IPS-NIHi11 (cell line): ENCODE data around the gene PRKRIP1.
A peak's percentile ranks its signal among the peaks of the same experiment; 100 is the strongest.
"Not testable (repeated sequence)": the region's sequence is repeated elsewhere in the genome, so short reads cannot be mapped to it uniquely, and the experiment has no call there.

Source experiments
- DNase-seq: peaks from one replicate; pipeline ENCODE4 v3.0.0; 2012; ENCODE audit warnings: mixed read lengths, low spot score

Gene PRKRIP1

DNA sequence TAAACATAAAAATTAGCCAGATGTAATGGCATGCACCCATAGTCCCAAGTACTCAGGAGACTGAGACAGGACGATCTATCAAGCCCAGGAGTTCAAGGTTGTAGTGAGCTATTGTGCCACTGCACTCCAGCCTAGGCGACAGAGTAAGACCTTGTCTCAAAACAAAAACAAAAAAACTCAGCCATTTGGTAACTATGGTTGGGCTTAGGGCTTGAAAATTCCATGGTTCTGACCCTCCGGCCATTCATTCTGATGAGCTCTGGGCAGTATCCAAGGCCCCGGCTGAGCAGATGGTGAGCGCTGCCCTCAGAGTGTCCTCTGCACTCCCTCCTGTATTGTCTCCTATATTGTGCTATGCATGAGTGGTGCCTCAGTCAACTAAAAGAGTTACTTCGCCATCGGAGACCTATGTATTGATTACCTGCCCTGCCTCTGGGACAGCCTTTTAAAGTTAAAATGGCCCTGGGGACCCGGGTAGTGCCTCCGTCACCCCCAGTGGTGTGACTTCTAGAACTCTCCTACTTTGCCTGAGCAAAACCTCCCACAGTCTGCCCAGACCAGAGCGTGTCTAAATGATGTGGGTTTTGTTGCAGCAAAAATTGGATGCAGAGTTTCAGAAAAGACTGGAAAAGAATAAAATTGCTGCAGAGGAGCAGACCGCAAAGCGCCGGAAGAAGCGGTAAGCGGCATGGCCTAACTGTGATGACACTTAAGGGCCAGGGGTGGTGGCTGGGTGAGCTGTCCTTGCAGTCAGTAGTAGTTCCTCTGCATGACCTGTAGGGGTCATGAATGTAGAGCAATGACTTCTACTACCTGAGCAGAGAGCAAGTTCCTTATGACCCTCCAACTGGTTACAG lies 8.1 kb downstream of the PRKRIP1 start:
- DNase-seq = peak; percentile 83

DNA sequence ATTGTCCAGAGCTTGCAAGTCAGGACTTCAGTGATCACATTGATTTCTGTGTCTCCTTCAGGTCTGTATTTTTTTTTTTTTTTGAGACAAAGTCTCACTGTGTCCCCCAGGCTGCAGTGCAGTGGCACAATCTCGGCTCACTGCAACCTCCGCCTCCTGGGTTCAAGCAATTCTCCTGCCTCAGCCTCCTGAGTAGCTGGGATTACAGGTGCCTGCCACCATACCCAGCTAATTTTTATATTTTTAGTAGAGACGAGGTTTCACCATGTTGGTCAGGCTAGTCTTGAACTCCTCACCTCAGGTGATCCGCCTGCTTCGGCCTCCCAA lies 8.7 kb downstream of the PRKRIP1 start:
- DNase-seq = not testable (repeated sequence)

DNA sequence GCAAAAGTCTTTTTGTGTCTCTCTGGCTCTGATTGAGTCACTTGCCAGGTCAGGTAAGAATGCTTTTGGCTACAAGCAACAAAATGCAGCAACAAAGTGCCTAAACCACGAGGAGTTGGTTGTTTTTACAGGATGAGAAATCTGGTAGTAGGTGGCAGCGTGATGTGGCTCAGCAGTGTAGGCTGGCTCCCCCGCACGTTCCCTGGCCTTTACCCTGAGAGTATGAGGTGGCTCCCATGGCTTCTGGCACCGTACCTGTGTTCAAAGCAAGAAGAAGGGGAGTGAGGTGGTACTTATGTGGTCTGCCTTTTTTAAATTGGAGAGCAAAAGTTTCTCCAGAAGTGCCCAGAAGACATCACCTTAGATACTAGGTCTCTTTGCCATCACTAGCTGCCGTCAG lies 11.7 kb downstream of the PRKRIP1 start:
- DNase-seq = no peak

DNA sequence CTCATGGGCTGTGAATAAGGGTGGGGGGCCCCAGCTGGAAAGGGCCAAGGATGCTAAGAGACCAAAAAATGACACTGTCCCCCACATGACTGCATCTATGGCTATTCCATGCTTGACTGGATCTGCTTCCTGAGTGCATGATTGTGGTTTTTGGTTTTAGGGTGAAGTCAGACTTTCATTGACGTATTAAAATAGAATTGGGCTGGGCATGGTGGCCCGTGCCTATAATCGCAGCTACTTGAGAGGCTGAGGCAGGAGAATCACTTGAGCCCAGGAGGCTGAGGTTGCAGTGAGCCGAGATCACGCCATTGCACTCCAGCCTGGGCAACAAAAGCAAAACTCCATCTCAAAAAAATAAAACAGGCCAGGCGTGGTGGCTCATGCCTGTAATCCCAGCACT lies 12.4 kb downstream of the PRKRIP1 start:
- DNase-seq = not testable (repeated sequence)

GRCh38 chr7:102409340-102409739 lies 13.2 kb downstream of the PRKRIP1 start:
- no peak for DNase-seq

DNA sequence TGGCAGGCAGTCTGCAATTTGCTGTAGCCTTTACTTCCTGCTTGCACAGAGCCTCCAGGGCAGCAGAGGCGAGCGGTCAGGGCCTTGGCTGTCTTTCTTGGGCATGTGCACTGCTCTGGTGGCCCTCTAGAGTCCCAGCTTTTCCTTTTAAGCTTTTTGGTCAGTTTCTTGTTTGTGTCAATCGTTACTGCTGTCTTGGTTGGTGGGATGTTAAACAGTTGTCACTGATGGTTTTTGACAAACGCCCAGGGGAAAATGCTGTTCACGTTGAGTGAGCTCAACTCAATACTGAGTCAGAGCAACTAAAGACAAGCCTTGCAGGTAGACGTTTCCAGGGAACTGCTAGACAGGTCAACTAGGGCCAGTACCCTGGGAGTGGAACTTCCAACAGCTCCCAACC lies 14.0 kb downstream of the PRKRIP1 start:
- DNase-seq = no peak

GRCh38 chr7:102410918-102411317 lies 14.8 kb downstream of the PRKRIP1 start:
- no peak for DNase-seq

GRCh38 chr7:102412548-102412947 lies 16.4 kb downstream of the PRKRIP1 start:
- DNase-seq = peak; percentile 69

DNA sequence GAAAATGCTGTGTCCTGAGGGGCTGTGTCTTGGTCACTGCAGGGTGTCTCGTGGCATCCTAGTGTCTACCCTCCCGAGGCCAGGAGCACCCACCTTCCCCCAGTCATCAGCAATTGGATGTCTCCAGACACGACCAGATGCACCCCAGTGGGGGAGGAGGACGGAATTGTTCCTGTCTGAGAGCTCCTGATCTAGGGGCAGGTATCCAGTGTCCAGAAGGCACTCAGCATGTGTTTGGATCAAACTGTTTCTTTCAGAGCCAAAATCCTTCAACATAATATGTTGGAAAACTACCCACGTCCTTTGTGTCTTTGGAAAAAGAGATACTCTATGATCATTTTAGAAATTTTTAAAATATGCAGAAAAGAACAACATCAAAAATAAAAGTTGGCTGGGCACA lies 16.9 kb downstream of the PRKRIP1 start:
- DNase-seq = no peak

DNA sequence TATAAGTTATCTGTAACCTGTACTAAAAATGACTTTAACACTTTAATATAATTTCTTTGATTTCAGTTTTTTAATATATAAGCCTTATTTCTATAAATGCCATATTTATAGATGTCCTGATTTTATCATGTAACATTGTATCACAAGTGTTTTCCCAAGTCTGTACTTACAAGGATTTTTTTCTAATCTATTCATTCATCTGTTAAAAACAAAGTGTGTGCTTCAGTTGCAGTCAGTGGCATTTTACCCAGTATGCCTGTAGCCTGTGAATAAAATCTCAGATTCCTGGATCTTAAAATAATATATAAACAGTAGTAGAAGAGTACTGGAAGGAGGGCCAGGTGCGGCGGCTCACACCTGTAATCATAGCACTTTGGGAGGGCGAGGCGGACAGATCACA lies 17.4 kb downstream of the PRKRIP1 start:
- DNase-seq = no peak

DNA sequence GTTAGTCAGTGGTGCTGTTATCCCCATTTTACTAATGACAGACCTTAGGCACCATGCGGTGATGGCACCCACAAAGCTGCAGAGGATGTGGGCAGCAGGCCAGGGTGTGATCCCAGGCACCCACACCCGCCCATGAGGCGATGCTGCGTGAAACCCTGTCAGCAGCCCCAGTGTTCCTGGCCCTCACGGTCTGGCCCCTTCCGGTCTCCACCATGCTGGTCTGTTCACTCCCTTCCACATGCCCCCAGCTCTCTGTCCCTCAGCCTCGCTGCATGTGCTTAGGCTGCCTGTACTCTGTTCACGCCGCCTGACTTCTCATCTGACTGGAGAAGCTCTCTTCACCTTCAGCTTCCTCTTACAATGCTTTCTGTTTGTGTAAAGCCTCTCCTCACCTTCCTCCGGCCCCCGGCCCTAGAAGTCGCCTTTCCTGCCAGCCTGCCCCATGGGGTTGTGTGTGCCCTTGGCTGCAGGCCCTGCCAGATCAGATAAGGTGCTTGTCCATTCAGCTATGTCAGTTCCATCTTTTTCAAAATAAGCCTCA lies 19.6 kb downstream of the PRKRIP1 start:
- DNase-seq = no peak

DNA sequence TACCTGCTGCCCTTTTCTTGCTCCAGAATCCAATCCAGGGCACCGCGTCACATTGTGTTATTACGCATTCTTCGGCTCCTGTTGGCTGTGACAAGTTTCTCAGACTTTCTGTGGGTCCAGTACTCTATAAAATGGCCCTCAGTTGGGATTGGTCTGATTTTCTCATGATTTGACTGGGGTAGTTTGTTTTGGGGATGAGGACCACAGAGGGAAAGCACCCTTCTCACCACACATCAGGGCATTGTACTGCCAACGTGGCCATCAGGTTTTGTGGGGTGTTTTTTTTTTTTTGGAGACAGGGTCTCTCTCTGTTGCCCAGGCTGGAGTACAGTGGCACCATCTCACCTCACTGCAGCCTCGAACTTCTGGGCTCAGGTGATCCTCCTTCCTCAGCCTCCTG lies 20.2 kb downstream of the PRKRIP1 start:
- DNase-seq = no peak

DNA sequence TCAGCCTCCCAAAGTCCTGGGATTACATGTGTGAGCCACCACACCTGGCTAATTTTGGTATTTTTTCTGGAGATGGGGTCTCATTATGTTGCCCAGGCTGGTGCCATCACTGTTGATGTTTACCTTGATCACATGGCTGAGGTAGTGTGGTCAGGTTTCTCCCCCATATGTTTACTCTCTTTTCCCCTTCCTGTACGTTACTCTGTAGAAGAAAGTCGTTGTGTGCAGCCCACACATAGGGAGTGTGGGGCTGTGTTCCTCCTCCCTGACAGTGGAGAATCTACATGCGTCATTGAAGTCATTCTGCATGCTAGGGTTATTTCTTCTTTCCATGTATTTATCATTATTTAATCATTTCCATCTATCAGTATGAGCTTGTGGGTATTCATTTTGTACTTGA lies 20.9 kb downstream of the PRKRIP1 start:
- DNase-seq = no peak

GRCh38 chr7:102418592-102418991 lies 22.4 kb downstream of the PRKRIP1 start:
- DNase-seq = no peak

DNA sequence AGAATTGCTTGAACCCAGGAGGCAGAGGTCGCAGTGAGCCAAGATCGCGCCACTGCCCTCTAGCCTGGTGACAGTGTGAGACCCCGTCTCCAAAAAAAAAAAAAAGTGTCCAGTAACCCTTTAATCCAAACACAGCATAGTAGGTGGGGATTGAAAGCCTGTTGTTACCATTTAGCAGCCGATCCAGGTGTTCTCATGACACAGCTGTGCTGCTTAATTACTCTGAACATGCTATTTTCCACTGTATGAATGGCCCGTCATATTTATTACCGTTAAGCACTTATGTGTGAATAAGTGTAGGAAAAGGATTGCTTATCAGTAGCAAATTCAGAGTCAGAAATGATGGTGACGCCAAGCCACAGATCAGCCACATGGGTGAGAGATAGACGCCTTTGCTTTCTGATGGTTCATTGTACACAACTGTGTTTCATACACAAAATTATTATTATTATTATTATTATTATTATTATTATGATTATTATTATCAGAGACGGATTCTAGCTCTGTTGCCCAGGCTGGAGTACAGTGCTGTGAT lies 25.6 kb downstream of the PRKRIP1 start:
- DNase-seq = no peak

DNA sequence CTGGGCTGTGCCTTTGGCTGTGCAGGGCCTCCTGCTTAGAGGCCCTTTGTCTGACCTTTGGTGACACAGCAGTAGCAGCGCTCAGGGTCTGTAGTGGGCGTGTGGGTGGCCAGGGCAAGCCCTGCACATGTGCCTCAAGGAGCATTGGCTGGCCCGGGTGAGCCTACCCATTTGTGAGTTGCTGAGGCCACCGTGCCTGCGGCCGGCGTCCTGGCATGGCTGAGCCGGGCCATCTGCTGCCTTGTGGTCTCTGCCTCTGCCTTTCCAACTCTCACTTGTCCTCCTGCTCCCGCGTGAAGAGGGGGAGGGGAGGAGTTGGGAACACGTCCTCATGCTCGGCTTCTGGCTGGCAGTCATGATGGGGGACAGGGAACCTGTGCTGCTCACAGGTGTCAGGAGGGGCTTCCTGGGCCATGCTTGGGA lies 28.0 kb downstream of the PRKRIP1 start:
- no peak for DNase-seq

- no peak for DNase-seq
Measured at GRCh38 chr7:102424787-102425218, 28.6 kb downstream of the PRKRIP1 start.

DNA sequence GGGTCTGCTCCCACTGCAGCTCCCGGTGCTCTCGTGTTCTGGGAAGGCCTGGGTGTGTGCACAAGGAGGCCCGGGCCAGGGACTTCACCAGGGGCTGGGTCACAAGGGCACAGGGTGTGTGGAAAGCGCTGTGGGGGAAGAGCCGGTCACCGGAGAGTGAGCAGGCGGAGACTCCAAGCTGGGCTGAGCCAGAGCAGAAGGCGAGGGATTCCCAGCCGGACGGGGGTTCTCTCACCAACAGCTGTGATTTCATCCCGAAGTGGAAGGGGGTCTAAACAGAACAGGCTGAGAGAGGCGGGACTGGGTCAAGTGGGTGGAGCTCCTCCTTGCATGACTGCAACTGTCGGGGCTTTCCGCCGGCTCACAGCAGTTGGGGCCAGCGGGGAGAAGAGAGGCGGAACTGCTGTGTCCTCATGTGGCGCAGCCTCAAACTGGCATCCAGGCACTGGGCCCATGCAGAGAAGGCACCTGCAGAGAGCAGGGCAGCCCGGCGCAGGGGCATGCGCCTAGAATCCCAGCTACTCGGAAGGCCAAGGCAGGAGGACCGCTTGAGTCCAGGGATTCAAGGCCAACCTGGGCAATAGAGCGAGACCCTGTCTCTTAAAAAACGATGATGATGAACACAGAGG lies 29.6 kb downstream of the PRKRIP1 start:
- DNase-seq = peak; percentile 50

DNA sequence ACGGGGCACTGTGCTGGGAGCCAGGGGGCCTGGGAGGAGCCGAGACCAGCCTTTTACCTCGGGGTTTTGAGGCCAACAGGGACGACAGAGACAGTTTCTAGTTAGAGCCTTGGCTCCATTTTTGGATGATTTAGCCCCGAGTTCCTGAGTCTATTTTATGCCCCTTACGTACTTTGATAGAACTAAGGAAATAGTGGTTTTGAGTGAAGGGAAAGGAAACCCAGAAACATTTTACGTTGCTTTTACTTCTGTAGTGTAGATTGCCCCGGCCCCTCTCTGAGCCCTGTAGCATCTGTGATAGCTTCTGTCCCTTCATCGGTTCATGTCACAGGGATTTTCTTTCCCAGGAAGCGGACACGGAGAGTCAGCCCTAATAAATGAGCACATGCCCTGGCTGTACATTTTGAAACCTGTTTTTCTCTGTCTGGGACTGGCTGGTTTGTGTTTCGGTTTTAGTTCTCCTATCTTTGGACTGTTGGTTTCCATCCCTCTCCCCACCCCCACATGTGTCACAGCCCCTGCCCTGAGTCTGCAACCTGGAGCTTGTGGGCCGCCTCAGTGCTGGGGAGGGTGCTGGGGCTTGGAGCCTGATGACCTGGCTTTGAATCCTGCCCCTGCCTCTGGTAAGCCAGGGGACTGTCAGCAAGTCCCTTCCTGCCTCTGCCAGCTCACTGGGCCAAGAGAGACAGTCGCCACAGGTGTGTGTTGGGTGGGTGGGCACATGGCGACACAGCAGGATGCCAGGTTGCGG lies 30.3 kb downstream of the PRKRIP1 start:
- no peak for DNase-seq

DNA sequence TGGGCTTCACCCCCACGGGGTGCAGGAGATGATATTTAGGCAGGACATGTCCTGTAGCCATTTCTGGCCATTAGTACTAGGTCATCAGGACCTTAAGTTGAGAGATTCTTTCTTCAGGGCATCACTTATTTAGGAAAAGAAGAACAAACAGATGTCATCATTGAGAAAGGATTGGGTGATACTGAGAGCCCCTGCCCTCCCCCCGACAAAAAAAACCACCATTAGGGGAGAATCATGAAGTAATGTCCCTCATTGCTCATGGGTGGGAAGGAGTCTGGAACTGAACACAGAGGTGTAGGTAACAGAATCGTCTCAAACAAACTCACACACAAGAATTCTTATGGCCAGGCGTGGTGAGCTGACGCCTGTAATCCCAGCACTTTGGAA lies 30.8 kb downstream of the PRKRIP1 start:
- DNase-seq = no peak

DNA sequence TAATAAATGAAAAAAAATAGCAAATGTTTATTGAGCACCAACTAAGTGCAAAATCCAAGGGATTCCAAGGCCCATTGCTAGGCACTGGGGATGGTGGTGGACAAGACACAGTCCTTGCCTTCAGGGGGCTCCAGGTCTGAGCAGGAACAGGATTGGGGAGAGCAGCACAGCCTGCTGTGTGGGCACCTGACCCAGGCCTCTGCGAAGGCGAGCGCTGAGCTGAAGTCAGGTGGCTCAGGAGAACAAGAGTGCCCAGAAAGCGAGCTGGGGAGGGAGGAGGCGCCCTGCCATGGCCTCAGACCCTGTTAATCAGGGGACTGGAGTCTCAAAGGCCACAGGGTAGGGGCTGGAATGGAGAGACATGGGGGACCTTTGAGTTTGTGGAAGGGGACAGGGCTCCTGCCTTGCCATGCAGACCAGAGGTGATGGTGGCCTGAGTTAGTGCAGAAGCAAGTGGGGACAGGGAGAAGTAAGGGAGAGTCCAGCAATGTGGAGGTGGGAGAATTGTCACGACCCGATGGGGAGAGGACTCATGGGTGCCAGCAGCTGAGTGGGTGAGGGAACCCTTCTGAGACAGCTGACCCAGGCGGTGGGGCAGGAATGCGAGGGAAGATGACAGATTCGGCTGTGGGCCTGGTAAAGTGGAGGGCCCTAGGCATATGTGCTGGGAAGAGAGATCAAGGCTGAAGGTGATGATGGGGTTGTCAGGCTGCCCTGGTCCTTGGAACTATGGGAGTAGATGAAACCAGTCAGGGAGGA lies 33.2 kb downstream of the PRKRIP1 start:
- no peak for DNase-seq
